HG02588 (cell line): ENCODE data around the gene KCNH3.
"Not testable (repeated sequence)": the region's sequence is repeated elsewhere in the genome, so short reads cannot be mapped to it uniquely, and the experiment has no call there.

Experiments used
- ATAC-seq: cut with Tn5 transposase; IDR thresholded peaks from one replicate; pipeline ENCODE4 v1.9.1; 2021; ENCODE audit warnings: mild to moderate bottlenecking, moderate library complexity; ENCODE audit not compliant: unreplicated experiment

The KCNH3 gene

DNA sequence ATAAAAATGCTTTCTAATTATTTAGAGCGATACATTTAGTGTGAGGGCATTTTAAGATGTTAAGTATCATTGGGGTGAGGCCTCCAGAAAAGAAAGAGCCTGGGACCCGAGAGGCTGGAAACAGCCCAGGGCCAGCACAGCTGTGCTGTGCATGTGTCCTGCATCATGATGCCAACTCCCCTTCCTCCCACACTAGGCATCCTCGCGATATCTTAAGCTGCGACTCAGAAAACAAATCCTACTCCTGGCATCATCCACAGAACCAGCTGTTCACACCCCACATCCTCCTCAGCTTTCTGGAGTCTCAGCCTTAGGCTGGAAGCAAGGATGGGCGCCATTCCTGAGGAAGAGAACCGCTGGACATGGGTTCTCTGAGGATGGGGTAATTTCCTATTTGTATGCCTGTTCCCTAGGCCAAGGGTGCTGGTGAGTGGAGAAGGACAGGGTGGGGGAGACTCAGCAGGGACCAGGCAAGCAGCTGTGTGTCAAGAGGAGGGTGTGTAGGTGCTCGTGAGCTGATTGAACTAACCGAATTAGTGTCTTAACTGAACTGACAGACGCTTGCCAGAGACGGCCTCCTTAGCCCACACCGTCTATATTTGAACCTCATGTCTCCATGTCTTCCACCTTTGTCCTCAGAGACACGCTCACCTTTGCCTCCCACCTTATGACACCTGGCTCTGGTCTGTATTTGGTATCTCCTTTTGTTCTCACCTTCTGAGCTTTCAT is 44.7 kb downstream of the KCNH3 start:
- ATAC-seq: no peak

DNA sequence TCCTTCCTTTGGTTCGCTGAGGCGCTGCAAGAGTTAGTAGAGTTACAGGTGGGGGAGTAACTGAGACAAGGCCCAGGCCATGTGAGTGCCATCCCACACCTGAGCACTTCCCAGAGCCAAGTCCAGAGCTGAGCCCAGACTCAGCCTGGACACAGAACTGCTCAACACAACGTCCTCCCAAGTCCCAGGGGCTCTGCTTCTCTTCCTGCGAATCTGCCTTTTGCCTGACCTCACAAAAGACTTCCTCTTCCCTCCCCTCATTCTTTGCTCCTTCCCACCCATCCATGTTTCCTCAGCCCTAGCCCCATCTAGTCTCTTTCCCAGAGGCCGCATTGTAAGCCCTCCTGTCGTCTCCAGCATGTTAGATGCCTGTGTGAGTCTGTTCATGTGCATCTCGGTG is 45.8 kb downstream of the KCNH3 start:
- ATAC-seq: no peak

DNA sequence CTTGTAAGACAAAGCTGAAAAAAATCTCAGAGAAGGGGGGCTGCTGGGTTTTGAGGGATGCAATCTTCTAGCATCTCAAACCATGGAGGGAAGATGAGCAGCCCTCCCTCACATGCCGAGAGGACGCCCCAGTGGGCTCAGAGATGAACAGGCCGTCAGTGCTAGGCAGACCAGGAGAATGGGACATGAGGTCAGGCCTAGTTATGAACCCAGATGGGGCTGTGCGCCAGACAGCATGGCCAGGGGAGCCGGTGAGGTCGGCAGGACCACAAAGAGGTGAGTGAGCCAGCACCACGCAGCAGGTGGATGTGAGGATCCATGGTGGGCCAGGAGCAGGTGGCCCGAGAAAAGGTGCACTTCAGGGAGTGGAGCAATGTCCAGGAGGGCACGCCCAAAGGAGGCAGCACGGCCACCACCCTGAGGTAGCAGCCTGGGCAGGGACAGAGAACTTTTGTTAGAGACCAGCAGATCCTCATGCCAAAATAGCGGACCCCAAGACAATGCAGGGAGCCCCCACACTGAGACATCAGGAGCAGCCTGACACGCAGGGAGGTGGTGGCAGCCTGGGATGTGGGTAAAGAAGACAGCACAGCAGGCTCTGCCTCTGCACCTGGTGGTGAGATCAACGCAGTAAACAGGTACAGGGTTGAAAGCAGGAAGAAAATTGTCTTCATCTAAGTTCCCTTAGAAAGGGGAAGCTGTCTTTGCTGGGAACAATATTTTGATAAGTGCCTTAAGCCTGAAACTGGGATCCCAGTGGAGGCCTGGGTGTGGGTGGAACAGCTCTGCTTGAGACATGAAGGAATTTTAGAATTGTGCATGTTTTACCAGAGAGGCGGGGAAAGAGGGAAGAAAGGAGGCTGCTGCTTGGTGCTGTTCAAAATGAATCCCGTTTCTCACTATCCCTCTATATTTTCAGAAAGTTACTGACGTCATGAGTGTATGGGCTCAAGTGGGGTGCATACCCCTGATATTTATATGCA is 46.9 kb downstream of the KCNH3 start:
- ATAC-seq: no peak

DNA sequence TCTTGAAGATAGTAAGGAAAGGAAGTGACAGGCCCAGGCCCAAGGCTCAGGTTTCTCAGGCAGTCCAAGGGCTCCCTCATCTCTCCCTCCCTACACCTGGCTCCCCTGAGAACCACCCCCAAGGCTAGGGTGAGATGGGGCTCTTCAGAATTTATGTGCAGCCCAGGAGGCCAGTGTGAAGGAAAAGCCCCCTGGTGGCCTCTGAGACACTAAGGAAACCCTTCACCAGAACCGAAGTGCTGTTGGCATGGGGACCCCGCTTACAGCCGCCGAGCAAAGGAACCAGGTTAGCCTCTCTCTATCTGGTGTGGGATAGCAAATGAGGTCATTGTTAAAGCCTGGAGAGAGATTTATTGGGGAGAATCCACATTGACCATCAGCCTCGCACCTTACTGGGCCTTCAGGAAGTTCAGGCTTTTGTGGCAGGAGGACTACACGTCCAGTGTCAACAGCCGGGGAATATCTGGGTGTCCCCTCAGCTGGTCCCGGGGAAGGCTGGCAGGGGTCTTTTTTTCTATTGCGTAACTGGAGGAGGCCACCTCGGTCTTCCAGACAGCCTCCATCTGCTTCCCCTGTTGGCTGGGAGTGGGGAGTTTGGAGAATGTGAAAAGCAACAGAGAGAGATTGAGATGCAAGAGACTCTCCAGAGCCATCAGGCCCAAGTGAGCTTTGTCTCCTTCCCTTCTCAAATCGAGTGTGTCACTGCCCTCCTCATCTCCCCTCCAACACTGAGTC is 48.5 kb downstream of the KCNH3 start:
- no peak for ATAC-seq

DNA sequence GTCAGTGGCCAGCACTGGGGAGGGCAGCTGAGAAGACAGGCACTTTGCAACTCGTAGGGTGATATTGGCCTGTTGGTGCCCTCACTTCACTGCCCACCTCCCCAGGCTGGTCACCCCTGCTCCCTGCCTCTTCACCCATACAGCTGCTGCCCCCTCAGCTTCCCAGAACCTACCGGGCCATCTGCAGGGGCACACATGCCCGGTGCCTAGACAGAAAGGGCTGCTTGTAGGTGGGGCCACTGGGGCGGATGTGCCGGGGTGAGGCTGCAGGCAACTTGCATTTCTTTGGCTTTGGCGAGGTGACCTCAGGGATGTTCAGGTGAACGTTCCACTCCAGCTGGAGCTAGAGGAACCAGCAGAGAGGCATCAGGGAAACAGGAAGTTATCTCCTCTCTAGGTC is 49.5 kb downstream of the KCNH3 start:
- no peak for ATAC-seq

DNA sequence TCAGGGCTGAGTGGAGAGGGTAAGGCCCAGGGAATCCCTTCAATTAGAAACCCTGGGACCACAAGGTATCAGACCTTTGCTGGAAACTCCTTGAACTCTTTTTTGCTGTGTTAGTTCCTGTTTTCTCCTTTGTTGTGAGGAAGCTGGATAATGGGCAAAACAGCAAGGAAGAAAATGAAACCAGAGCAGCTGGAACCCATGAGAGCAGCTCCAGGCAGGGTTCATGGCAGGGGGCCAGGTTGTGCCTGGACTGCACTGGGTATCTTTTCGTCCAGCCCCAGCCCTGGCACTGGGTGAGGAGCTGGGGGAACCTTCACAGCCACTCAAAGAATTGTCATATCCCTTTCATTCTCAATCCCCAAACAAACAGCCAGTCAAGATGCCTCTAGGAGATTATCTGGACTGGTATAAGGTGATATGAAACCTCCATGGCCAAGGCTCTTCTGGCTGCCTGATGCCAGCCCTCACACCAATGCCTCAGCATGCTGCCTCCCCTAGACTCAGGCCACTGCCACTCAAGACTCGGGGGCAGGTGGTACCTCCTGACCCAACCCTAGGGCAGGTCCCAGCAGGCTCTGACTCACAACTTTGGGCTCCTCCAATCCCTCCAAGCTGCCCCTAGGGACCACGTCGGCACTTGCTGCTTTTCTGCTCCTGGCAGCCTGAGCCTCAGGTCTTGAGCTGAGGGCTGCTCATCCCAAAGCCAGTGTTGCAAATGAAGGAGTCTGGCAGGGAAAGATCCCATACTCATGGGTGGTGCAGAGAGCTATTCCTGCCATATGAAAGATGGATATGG is 50.1 kb downstream of the KCNH3 start:
- ATAC-seq: no peak

DNA sequence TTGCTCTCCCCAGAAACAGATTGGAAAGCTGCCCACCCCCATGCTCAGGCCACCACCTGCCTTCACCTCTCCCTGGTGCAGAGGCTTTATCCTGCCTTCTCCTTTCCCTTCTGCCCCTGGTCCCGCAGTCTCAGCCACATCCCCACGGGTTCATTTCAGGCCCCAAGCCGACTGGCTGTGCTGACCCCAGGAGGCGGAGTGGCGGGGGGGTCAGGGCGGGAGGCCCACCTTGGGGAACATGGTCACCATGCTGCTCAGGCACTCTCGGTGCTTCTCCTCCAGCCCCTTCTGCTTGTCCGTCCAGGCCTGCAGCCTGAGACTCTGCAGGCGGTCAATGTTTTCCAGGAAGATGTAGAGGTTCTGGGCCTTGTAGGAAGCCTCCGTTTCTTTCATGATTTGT is 59.7 kb downstream of the KCNH3 start:
- ATAC-seq: no peak

DNA sequence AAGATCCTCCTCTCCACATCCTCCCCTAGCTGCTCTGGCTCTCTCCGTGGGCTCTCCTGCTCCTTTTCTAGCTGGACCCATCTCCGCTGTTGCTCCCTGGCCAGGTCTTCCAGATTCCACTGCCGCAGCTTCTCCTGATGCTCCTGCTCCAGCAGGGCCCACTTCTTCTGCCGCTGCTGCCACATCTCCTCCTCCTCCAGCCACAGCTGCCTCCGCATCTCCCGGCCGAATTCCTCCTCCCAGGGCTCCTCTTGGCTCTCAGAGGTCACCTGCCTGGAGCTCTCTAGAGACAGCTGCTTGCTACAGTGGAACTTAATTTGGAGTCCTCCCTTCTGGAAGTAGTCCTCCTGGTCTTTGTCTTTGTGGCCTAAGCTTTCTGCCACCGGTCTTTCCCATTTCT is 61.1 kb downstream of the KCNH3 start:
- ATAC-seq: no peak

DNA sequence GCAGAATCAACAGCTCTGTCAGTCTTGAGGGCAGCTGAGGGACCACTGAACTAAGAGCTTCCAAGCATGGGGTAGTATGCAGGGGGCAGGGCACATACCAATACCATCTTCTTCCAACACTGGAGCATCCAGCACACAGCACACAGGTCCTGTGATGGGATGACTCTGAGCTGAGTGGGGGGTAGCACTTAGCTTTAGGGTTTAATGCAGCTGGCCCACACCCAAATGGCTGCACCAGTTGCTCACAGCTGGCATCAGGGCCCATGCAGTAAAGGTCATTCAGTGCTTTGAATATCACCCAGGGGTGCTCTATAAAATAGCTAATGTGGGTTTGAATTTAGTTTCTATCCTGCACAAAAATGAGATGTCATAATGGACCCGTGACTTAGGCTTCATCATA is 64.9 kb downstream of the KCNH3 start:
- ATAC-seq: no peak

DNA sequence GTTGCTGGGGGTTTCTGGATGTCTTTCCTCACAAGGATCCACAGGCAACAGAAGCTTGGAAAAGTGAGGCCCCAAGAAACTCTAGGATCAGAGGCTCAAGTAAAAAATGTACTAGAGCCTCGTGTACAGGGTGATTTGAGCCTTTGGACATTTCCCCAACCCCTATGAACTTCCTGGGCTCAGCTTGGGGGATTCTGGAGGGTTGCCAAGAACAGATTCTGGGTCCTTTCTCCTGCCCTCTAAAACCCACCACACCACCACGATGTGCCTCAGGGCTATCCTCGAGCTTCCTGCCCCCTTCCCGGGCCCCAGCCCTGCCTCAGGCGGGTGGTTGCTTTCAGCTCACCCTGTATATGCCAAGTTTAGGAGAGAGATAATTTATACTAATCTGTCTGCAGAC is 66.0 kb downstream of the KCNH3 start:
- ATAC-seq: no peak

DNA sequence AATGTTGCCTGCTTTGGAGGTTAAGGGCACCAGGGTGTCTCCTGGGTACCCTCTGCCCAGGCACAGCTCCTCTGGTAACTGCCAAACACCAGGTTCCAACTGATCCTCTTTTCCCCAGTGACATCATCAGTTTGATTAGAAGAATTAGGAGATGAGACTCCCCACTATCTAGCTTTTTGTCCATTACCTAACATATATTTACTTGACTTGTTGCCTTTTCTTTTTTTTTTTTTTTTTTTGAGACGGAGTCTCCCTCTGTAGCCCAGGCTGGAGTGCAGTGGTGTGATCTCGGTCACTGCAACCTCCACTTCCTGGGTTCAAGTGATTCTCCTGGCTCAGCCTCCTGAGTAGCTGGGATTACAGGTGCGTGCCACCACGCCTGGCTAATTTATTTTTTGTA is 66.7 kb downstream of the KCNH3 start, which contains the start of gene FAM186B:
Gene FAM186B (minus strand): TSS at position 101 of the 400 bp plus-strand sequence. CDS start 162 bp downstream, outside the sequence.
- ATAC-seq: not testable (repeated sequence)
